DND-41 (cell line): Measurements from ENCODE around the gene UPK1B.

Source experiments
- ATAC-seq: fragments of 200-7000 bp; cut with Tn5 transposase; 3 replicates; pipeline ENCODE4 v1.9.1; 2021; ENCODE audit warnings: low read depth; ENCODE audit not compliant: insufficient read depth
- DNase-seq: peaks from one replicate; pipeline ENCODE4 v3.0.0-alpha.2; 2020
- H2AFZ ChIP-seq: 2 replicates; pipeline ENCODE4 v1.6.0; 2012; ENCODE audit warnings: low read depth, low read length
- H3K27ac ChIP-seq: 2 replicates; pipeline ENCODE4 v1.5.1; 2012; ENCODE audit warnings: low read length, inconsistent platforms
- H3K27me3 ChIP-seq: fragments of 200-600 bp; sonication (generic); 2 replicates; pipeline ENCODE4 v1.6.0; 2012; ENCODE audit warnings: low read length, mild to moderate bottlenecking, inconsistent platforms; ENCODE audit not compliant: insufficient read depth, poor library complexity
- H3K36me3 ChIP-seq: 2 replicates; pipeline ENCODE4 v1.5.1; 2012; ENCODE audit warnings: low read length, inconsistent platforms; ENCODE audit not compliant: insufficient read depth
- H3K4me1 ChIP-seq: 2 replicates; pipeline ENCODE4 v1.5.1; 2012; ENCODE audit warnings: mild to moderate bottlenecking, low read length; ENCODE audit not compliant: insufficient read depth
- H3K4me2 ChIP-seq: 2 replicates; pipeline ENCODE4 v1.6.0; 2012; ENCODE audit warnings: mild to moderate bottlenecking, moderate library complexity, low read length, inconsistent platforms; ENCODE audit not compliant: insufficient read depth
- H3K4me3 ChIP-seq, 2 experiments: fragments of 200-600 bp in 1 of 2; shearing (Covaris generic) in 1 of 2; 2 replicates each; pipeline ENCODE4 v1.5.1; 2012 to 2016; ENCODE audit warnings: inconsistent platforms in 2 of 2, low read length in 2 of 2, mild to moderate bottlenecking in 2 of 2, low read depth in 1 of 2, moderate library complexity in 1 of 2
- H3K79me2 ChIP-seq: 2 replicates; pipeline ENCODE4 v1.6.0; 2012; ENCODE audit warnings: low read length, inconsistent platforms; ENCODE audit not compliant: insufficient read depth
- H3K9ac ChIP-seq: 2 replicates; pipeline ENCODE4 v1.6.0; 2012; ENCODE audit warnings: low read depth, mild to moderate bottlenecking, inconsistent platforms, low read length, moderate library complexity
- H3K9me3 ChIP-seq: 2 replicates; pipeline ENCODE4 v1.5.1; 2012; ENCODE audit warnings: low read length, moderate library complexity, mild to moderate bottlenecking, inconsistent platforms; ENCODE audit not compliant: insufficient read depth, severe bottlenecking
- H4K20me1 ChIP-seq: 2 replicates; pipeline ENCODE4 v1.6.0; 2012; ENCODE audit warnings: low read length; ENCODE audit not compliant: insufficient read depth
- EZH2 ChIP-seq: IDR thresholded peaks from 3 replicates; pipeline ENCODE4 v1.6.1; 2012; ENCODE audit warnings: borderline replicate concordance, low read depth, mild to moderate bottlenecking, moderate library complexity, low read length, inconsistent platforms; ENCODE audit not compliant: severe bottlenecking
- TF ChIP-seq, protein P1 (sequence below): IDR thresholded peaks from 2 replicates; pipeline ENCODE4 v1.5.1; 2012; ENCODE audit warnings: borderline replicate concordance, low read length, moderate library complexity, mild to moderate bottlenecking; ENCODE audit not compliant: poor library complexity, severe bottlenecking; ENCODE audit errors: extremely low read depth

The UPK1B gene

DNA sequence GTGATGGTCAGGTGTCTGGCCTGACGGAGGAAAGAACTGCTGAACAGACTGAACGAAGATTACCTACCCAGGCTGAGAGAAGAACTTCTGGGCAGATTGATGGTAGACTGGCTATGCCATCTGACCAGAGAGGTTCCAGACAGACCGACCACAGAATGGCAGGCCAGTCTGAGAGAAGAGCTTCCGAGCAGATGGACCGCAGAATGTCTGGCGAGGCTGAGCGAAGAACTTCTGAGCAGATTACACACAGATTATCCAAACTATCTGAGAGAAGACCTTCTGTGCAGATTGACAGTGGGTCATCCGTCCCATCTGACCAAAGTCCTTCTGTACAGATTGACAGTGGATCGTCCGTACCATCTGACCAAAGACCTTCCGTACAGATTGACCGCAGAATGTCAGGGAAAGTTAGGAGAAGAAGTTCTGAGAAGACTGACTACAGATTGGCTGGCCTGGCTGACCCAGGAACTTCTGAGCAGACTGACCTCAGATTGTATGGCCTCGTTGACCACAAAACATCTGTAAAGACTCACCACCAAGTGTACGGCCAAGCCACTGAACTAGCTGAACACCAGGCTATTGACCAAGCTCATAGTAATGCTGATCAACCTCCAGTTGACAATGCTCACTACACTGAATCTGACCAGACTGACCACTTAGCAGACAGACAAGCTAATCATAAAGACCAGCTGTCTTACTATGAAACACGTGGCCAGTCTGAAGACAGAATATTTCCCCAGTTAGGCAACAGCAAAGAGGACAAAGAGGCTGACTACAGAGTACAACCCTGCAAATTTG is 26.6 kb upstream of the UPK1B start:
- Histone ChIP-seq H3K9me3 (no peaks in the 10 kb centered on the region), H2AFZ (no peak overlapping the region), H3K27me3 (no peaks in the 10 kb centered on the region), H4K20me1 (no peaks in the 10 kb centered on the region), H3K27ac (no peak overlapping the region), H3K4me2 (no peak overlapping the region), H3K4me1 (no peaks in the 10 kb centered on the region), H3K9ac (no peak overlapping the region), H3K36me3 (no peaks in the 10 kb centered on the region), H3K4me3 (no peak overlapping the region), H3K79me2 (no peaks in the 10 kb centered on the region)
- no peak for TF ChIP-seq EZH2
- TF ChIP-seq, protein P1, sequence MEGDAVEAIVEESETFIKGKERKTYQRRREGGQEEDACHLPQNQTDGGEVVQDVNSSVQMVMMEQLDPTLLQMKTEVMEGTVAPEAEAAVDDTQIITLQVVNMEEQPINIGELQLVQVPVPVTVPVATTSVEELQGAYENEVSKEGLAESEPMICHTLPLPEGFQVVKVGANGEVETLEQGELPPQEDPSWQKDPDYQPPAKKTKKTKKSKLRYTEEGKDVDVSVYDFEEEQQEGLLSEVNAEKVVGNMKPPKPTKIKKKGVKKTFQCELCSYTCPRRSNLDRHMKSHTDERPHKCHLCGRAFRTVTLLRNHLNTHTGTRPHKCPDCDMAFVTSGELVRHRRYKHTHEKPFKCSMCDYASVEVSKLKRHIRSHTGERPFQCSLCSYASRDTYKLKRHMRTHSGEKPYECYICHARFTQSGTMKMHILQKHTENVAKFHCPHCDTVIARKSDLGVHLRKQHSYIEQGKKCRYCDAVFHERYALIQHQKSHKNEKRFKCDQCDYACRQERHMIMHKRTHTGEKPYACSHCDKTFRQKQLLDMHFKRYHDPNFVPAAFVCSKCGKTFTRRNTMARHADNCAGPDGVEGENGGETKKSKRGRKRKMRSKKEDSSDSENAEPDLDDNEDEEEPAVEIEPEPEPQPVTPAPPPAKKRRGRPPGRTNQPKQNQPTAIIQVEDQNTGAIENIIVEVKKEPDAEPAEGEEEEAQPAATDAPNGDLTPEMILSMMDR, result no peak
- no peak for DNase-seq
- ATAC-seq, result no peak

DNA sequence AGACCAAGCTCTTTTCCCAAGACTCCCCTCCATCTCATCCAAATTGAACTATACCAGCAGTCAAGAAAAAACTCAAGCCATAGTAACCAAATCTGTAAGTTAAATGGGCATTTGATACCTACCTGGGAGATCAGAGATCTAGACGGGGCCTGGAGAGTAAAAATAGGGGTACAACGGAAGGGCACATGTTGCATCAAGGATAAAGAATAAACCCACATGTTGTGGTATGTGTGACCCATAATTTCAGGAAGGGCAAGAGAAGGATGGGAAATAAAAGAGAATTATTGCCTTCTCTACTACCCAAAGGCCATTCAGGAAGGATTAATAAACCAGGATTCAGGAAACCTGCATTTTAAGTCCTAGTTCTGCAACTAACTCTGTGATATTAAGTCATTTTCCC is 25.9 kb upstream of the UPK1B start:
- H3K27me3 ChIP-seq, result no peaks in the 10 kb centered on the region

DNA sequence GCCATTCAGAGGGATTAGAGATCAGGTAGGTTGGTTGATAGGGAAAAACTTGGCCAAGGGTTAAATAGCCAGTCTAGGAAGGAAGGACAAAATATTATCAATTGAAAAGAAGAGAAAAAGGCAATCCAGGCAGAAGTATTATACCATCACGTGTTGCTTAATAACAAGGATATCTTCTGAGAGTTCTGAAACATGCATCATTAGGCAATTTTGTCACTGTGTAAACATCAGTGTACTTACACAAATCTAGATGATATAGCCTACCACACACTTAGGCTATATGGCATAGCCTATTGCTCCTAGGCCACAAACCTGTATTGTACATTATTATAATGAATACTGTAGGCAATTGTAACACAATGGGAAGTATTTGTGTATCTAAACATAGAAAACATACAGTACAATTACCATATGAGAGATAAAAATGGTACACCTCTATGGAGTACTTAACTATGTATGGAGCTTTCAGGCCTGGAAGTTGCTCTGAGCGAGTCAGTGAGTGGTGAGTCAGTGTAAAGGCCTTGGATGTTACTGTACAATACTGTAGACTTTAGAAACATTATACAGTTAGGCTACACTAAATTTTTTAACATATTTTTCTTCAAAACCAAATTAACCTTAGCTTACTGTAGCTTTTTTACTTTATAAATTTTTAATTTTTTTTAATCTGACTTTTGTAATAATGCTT is 24.8 kb upstream of the UPK1B start:
- ATAC-seq, result no peak

More for the DNA sequence above, 25.9 kb upstream of the UPK1B start:
- H3K27ac ChIP-seq, result no peak overlapping the region
- no peak for DNase-seq
- no peak overlapping the region for H3K4me3 ChIP-seq
- H3K9ac ChIP-seq, result no peak overlapping the region
- no peak overlapping the region for H2AFZ ChIP-seq
- H3K9me3 ChIP-seq, result no peaks in the 10 kb centered on the region
- H3K36me3 ChIP-seq, result no peaks in the 10 kb centered on the region
- no peaks in the 10 kb centered on the region for H3K79me2 ChIP-seq
- TF ChIP-seq, protein P1, result no peak
- TF ChIP-seq EZH2, result no peak
- no peak overlapping the region for H3K4me2 ChIP-seq
- H4K20me1 ChIP-seq, result no peaks in the 10 kb centered on the region
- ATAC-seq, result no peak
- H3K4me1 ChIP-seq, result no peaks in the 10 kb centered on the region

More for the DNA sequence above, 24.8 kb upstream of the UPK1B start:
- H3K36me3 ChIP-seq, result no peaks in the 10 kb centered on the region
- H3K9me3 ChIP-seq, result no peaks in the 10 kb centered on the region
- no peaks in the 10 kb centered on the region for H3K27me3 ChIP-seq
- H3K4me3 ChIP-seq, result no peak overlapping the region
- H2AFZ ChIP-seq, result no peak overlapping the region
- DNase-seq, result no peak
- TF ChIP-seq EZH2, result no peak
- TF ChIP-seq, protein P1, result no peak
- no peak overlapping the region for H3K9ac ChIP-seq
- no peaks in the 10 kb centered on the region for H3K79me2 ChIP-seq
- no peak overlapping the region for H3K27ac ChIP-seq
- no peaks in the 10 kb centered on the region for H4K20me1 ChIP-seq
- H3K4me1 ChIP-seq, result no peaks in the 10 kb centered on the region
- no peak overlapping the region for H3K4me2 ChIP-seq
